Measurements from ENCODE around the gene STN1.

DNA sequence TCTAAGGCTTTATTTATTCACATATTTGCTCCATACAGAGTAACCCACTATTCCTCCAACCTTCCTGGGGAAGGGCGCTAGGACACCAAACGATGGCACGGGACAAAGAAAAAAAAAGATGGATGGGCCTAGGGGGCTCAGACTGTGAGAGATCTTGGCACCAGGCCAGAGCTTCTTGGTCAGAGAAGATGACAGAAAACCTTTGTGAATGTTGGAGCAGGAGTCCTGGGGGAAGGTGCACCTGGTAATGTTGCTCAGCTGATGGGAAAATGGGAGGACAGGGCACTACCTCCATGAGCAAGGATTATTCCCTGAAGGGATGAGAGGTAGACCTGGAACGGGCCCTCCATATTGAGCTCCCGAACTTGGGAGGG is 61.2 kb downstream of the STN1 start:
- TF ChIP-seq, protein P1, sequence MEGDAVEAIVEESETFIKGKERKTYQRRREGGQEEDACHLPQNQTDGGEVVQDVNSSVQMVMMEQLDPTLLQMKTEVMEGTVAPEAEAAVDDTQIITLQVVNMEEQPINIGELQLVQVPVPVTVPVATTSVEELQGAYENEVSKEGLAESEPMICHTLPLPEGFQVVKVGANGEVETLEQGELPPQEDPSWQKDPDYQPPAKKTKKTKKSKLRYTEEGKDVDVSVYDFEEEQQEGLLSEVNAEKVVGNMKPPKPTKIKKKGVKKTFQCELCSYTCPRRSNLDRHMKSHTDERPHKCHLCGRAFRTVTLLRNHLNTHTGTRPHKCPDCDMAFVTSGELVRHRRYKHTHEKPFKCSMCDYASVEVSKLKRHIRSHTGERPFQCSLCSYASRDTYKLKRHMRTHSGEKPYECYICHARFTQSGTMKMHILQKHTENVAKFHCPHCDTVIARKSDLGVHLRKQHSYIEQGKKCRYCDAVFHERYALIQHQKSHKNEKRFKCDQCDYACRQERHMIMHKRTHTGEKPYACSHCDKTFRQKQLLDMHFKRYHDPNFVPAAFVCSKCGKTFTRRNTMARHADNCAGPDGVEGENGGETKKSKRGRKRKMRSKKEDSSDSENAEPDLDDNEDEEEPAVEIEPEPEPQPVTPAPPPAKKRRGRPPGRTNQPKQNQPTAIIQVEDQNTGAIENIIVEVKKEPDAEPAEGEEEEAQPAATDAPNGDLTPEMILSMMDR (IDR thresholded peaks at IDR 0.05 in 2 of 3, conservative IDR thresholded peaks at IDR 0.05 in 1 of 3; ENCODE audit: borderline replicate concordance in 1 of 3, insufficient read depth in 1 of 3, low read depth in 2 of 3, low read length in 2 of 3): no peak
- TF ChIP-seq EZH2 (IDR thresholded peaks at IDR 0.05) (no peak), YY1 (IDR thresholded peaks at IDR 0.05; ENCODE audit: extremely low read depth, insufficient replicate concordance, low read depth, low read length) (no peak), POLR2AphosphoS5 (IDR thresholded peaks at IDR 0.05; ENCODE audit: low read depth, low read length) (no peak)
- TF ChIP-seq, protein P2, sequence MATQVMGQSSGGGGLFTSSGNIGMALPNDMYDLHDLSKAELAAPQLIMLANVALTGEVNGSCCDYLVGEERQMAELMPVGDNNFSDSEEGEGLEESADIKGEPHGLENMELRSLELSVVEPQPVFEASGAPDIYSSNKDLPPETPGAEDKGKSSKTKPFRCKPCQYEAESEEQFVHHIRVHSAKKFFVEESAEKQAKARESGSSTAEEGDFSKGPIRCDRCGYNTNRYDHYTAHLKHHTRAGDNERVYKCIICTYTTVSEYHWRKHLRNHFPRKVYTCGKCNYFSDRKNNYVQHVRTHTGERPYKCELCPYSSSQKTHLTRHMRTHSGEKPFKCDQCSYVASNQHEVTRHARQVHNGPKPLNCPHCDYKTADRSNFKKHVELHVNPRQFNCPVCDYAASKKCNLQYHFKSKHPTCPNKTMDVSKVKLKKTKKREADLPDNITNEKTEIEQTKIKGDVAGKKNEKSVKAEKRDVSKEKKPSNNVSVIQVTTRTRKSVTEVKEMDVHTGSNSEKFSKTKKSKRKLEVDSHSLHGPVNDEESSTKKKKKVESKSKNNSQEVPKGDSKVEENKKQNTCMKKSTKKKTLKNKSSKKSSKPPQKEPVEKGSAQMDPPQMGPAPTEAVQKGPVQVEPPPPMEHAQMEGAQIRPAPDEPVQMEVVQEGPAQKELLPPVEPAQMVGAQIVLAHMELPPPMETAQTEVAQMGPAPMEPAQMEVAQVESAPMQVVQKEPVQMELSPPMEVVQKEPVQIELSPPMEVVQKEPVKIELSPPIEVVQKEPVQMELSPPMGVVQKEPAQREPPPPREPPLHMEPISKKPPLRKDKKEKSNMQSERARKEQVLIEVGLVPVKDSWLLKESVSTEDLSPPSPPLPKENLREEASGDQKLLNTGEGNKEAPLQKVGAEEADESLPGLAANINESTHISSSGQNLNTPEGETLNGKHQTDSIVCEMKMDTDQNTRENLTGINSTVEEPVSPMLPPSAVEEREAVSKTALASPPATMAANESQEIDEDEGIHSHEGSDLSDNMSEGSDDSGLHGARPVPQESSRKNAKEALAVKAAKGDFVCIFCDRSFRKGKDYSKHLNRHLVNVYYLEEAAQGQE (IDR thresholded peaks at IDR 0.05; ENCODE audit: low read depth): no peak
